GM18508 (cell line): ENCODE measurements around the gene MAN1B1.

Experiments used
- ATAC-seq: cut with Tn5 transposase; IDR thresholded peaks from one replicate; pipeline ENCODE4 v1.9.1; 2021; ENCODE audit warnings: moderate number of reproducible peaks; ENCODE audit not compliant: insufficient read depth, unreplicated experiment

The MAN1B1 gene

DNA sequence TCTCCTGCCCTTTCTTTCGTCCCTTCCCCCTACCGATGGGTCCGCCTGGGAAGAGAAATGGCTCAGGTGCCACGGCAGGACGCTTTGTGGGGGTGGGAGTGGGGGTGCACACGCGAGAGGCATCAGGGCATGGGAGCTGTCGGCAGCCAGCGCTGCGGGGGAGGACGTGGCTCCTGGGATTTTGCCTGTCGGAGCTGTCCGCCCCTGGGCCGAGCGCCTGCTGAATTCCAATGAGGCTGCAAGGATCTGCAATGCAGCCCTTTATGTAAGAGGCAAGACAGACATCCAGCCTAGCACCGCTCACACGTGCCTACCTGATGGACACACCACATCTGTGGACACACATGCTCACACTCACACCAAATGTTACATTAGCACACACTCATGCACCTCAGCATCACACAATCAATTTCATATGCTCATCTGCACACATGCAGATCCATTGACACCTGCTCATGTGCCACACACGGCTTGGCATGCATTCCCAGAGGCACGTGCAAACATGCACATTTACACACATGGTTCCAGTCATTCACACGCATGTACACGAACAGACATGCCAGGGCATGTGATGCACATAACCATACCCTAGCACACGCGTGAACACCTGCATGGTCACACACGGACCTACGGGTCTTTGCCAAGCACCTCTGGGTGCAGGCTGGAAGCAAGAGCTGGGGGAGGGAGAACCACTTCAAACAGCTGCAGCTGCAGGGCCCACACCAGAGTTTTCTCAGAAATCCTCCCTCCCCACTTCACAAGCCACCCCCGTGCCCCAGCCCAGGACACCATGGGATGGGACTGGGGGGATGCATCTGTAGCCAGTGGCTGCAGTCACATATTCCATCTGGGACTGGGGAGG lies 53.6 kb downstream of the MAN1B1 start:
- ATAC-seq = no peak

DNA sequence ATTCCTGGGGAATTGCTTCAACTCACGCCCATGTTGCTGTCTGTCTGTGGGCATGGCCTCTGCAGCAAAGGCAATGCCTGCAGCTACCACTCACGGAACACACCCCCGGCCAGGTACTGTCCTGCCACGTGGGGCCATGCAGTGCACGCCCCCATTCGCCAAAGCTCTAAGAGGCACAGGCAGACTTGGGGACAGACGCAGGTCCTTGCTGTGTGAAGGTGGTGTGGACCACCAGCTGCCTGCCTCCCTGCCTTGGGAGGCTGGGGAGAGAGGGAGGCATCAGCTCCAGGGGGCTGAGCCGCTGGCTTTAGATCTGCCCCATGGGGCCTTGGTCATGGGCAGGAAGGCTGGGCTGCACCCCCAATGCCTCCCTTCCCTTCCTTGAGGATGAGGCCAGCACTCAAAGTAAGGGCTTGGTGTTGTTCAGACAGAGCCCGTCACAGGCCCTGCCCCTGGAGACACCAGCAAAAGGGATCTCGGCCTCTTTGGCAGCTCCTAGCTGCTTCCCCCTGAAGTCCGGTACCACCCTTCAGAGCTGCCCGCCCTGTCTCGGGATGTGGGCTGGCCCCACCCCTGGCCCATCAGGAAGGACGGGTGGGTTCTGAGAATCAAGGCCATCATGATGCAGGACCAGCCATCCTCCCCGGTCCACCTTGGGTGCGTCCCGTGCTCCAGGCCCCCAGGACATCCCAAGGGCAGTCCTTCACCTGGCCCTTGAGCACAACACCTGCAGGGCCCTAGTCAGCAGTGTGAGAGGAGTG lies 54.4 kb downstream of the MAN1B1 start:
- ATAC-seq = no peak

DNA sequence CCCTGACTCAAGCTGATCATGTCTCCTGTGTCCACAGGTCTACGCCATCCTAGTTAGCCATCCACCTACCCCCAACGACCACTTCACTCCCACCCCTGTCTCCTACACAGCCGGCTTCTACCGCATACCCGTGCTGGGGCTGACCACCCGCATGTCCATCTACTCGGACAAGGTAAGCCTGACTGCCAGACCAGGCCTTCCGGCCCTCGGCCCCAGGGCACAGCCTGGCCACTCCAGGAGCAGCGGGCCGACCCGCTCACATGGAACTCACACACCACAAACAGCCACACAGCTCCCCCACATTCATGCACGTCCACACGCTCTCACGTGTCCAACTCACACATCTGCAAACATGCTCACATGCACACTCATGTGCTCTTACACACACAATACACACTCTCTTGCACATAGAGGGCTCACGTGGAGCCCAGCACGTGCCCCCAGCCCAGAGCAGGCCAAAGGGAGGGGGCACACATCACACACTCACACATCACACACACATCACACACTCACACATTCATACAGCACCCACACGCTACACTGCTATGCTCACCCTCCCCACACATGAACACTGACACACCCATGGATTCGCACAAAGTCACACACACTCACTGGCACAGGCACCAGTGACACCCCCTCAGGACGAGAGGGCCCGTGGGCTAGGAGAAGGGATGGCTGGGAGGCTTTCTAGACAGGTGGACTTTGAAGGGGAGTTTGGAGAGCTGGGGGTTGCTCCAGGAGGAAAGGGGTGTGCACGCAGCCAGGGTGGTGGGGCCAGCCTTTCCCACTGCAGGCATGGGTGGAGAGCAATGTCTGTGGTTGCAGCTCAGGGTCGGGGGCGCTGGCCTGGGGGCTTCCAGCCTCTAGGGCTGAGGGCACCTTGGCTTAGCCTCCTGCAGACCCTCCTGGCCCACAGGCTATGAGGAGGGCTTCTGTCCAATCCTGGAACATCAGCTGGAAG lies 55.5 kb downstream of the MAN1B1 start:
- no peak for ATAC-seq

DNA sequence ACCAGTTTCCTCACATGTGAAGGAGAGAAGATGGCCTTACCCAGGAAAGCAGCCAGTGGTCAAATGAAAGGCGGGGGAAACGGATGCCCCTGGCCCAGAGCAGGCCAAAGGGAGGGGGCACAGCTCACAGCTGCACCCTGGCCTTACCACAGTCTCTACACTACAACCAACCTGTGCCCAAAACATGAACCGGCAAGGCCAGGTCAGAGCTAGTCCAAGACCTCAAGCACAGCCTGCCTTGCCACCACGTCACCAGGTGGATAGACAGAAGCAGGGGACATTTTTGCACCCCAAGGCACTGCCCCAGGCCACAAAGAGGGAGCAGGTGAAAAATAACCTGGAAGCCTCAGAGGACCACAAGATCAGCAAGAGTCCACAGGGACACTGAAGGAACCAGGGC lies 56.7 kb downstream of the MAN1B1 start:
- no peak for ATAC-seq

DNA sequence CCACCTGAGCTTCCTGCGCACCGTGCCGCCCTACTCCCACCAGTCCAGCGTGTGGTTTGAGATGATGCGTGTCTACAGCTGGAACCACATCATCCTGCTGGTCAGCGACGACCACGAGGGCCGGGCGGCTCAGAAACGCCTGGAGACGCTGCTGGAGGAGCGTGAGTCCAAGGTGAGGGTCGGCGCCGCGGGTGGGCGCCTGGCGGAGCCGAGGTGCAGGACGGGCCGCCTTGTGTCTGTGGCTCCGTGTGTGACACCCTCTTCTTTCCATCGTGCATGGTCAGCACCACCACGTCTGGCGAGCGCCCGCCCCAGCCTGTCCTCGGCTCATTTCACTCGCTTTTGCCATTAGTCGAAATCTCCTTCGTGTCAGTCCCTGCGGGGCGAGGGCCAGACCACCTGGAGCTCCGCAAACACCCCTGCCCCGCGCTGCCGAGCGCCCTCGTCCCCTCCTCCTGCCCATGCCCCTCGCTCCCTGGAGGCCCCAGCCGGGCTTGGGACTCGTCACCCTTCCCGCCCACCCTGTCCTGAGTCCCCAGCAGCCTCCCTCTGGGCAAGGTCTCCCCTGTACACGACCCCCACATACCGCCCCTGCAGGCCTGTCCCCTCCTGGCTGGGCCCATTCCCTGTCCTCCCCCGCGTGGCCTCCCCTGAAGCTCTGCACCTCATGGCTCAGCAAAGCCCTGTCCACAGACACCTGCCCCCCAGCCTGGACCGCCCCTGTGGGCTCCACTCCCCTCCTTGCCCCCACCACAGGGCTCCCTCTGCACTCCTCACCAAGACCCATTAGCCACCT lies 59.1 kb downstream of the MAN1B1 start:
- no peak for ATAC-seq

DNA sequence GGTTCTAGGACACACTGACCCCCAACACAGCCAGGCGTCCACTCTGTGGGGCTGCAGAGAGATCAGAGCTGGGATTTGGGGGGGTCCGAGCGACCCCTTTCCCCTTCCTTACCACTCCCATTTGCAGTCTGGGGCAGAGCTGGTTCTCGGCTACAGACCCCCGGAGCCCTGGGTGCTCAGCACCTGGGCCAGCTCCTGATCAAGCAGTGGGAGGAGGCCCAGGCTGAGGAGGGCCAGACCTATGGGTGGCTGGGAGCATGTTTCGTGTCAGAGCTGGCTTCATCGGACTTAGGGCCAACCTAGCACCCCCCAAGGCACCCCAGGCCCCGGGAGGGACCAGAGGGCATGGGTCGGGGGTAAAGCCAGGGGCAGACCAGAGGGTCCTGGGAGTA lies 59.7 kb downstream of the MAN1B1 start:
- no peak for ATAC-seq

DNA sequence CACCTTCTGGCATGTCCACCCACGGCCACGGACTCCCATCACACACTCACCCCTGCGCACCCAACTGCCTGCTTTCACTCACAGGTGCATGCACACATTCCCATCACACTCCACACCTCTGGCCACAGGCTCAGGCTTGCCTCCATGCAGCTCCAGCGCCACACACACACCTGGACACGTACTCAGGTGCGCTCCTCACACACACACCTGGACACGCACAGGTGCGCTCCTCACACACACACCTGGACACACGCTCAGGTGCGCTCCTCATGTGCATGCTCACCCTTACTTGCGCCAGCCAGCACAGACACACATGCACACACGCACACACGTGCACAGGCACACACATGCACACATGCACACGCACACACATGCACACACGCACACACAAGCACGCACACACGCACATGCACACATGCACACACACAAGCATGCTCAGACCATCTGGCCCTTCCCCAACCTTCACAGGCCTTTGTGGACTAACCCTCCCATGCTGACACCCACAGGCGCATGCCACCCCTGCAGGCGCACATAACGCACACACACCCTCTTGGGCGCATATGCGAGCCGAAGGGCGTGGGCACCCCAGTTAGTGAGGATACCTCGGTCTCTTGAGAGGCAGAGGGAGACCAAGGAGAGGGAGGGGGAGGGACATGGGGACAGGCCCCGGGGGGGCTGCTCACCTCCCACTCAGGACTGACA lies 60.5 kb downstream of the MAN1B1 start:
- ATAC-seq = no peak

DNA sequence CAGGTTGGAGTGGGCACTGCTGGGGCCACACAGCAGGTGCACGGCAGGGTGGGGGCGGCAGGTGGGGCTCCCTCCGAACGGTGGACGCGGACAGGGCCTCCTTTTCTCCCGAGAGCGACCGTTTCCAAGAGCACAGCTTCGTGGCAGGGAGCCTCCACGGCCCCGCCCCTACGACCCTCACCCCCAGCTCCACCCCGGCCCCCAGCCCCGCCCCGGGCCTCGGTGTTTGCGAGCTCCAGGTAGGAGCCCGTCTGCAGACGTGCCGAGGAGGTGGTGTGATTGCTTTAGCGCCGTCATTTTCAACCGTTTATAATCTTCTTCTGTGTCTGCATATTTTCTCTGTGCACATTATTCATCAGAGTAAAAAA lies 61.0 kb downstream of the MAN1B1 start:
- ATAC-seq = no peak

DNA sequence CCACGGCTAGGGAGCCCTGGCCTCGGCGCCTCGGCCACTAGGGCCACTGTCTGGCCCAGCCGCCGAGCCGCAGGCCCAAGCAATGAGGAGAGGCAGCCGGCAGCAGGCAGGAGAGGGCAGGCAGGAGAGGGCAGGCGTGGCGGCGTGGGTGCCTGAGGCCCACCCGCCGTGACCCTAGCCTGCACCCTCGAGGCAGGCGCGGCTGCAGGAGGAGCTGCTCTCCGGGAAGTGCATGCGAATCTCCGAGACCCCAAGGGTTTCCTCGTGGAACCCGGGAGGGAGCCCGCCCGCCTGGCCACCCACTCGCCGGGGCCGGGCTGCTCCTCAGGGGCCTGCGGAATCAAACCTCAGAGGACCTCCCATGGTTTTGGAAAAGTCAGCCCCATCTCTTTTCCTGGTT lies 61.5 kb downstream of the MAN1B1 start:
- ATAC-seq = no peak

DNA sequence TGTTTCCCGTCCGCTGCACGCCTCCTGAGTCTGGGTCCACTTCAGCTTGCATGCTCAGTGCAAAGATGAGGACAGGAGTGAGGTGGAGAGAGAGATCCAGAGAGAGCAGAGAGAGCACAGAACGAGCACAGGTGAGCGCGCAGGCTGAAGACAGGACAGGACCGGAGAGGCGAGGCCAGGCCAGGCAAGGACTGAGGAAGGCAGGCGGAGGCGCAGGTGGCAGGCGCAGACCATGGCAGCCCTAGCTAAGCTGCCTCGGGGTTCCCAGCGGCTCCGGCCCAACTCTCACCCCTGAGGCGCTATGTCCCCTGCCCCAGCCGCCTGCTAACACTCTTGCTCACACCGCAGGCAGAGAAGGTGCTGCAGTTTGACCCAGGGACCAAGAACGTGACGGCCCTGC lies 61.9 kb downstream of the MAN1B1 start:
- ATAC-seq = no peak

DNA sequence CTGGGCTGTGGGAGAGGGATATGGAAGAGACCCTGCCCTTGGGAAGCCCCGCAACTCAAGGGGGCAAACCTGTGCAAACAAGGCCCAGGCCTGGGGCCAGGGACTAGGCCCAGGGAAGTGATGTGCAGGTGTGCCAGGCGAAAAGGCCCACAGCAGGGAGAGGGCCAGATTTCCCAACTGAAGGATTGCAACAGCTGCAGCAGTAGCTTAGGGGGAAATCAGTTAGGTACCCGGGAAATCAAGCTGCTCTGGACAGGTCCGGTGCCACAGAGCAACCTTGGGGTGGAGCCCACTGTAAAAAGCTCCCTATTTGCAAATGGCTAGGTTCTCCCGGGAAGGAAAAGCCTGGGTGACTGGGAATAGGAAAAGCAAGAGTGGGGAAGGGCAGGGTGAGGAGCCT lies 62.6 kb downstream of the MAN1B1 start:
- no peak for ATAC-seq

DNA sequence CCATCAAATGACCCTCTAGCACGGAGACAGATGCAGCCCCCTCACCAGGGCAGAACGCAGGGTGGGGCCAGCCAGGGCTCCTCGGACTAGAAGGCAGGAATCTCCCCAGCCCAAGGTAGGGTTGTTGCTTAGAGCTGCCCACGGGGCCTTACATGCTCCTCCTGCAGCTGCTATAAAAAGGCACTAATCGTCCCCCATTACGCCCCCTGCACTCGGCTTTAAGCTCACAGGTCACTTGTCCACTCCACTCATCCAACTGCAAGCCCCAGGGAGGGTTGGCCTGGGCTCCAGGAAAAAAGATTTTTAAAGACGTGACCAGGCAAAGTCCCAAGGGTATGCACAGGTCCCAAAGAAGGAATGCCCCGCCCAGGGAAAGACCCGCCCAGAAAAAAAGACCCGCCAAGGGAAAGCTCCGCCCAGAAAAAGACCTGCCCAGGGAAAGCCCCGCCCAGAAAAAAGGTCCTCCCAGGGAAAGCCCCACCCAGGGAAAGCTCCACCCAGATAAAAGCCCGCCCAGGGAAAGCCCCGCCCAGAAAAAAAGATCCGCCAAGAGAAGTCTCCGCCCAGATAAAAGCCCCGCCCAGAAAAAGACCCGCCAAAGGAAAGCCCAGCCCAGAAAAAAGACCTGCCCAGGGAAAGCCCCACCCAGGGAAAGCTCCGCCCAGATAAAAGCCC lies 63.3 kb downstream of the MAN1B1 start:
- no peak for ATAC-seq

DNA sequence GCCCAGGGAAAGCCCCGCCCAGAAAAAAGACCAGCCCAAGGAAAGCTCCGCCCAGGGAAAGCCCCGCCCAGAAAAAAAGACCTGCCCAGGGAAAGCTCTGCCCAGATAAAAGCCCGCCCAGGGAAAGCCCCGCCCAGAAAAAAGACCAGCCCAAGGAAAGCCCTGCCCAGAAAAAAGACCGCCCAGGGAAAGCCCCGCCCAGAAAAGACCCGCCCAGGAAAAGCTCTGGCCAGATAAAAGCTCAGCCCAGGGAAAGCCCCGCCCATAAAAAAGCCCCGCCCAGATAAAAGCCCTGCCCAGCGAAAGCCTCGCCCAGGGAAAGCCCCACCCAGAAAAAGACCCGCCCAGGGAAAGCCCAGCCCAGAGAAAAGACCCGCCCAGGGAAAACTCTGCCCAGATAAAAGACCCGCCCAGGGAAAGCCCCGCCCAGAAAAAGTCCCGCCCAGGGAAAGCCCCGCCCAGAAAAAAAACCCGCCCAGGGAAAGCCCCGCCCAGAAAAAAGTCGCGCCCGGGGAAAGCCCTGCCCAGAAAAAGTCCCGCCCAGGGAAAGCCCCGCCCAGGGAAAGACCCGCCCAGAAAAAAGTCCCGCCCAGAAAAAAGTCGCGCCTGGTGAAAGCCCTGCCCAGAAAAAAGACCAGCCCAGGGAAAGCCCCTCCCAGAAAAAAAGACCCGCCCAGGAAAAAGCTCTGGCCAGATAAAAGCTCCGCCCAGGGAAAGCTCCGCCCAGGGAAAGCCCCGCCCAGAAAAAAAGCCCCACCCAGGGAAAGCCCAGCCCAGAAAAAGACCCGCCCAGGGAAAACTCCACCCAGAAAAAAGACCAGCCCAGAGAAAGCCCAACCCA lies 64.1 kb downstream of the MAN1B1 start:
- ATAC-seq = no peak

DNA sequence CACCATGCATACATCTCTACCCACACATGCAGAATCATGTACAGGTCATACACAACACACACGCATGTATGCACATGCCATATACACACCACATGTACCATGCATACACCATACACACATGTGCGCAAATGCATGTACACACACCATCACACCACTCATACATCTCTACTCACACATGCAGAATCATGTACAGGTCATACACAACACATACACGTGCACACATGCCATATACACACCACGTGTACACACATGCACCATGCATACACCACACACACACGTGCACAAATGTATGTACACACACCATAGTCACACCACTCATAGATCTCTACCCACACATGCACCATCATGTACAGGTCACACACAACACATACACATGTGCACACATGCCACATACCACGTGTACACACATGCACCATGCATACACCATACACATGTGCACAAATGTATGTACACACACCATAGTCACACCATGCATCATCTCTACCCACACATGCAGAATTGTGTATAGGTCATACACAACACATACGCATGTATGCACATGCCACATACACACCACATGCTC lies 66.1 kb downstream of the MAN1B1 start:
- no peak for ATAC-seq

DNA sequence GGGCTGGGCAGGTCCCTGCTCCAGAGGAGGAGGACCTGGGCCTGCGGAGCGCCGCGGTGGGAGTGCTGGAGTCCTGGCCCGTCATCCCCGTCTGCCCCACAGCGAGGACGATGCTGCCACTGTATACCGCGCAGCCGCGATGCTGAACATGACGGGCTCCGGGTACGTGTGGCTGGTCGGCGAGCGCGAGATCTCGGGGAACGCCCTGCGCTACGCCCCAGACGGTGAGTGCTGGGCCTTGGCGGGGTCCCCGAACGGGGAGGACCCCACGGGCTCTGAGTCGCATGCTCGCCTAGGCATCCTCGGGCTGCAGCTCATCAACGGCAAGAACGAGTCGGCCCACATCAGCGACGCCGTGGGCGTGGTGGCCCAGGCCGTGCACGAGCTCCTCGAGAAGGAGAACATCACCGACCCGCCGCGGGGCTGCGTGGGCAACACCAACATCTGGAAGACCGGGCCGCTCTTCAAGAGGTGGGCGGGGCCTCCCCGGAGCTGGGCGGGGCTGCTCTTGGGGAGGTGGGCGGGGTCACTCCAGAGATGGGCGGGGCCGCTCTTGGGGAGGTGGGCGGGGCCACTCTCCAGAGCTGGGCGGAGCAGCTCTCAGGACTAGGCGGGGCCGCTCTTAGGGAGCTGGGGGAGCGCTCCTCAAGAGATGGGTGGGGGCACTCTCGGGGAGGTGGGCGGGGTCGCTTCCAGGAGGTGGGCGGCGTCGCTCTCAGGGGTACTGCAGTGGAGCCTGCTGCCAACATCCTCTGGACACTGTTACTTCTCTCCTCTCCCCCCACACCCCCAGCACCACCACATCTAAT lies 70.0 kb downstream of the MAN1B1 start:
- no peak for ATAC-seq

DNA sequence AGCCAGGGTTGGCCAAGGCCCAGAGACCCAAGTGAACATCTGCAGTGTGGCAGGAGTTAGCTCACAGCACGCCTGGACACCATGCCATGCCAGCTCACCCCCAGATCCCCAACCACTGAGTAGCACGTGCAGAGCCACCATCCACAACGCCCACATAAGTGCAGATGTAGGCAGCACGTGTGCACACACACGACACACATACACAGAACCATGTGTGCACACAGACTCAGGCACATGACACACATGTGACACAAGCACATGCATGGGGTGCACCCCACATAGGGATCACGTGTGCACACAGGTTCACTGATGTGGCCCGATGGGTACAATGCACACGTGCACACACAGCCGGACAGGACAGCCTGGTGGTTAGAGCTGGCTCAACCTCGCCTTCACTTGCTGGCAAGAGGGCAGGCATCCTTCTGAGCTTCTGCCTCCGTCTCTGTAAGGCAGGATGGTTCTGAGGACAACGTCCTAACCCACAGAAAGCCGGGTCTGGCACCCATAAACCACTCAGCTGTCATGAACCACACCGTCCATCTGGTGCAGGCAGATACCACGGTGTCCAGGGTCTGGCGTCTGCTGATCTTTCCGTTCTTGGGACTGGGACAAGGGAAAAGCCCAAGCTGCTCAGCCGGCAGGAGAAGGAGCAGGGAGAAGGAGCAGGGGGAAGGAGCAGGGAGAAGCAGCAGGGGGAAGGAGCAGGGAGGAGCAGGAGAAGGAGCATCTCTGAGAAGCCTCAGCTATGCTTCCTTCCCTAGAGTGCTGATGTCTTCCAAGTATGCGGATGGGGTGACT lies 71.0 kb downstream of the MAN1B1 start:
- no peak for ATAC-seq
